Mononuclear cell (primary cell): Measurements from ENCODE around the gene NGB. TPM values are rescaled to one million over a fixed set of nuclear protein-coding genes. Genes with fewer than 3 reads are reported as not detected.

ENCODE experiments used
- H3K27me3 ChIP-seq: 2 replicates; pipeline ENCODE4 v1.6.0; 2011; ENCODE audit warnings: low read length, control low read depth; ENCODE audit not compliant: insufficient read depth
- H3K4me1 ChIP-seq: 2 replicates; pipeline ENCODE4 v1.5.1; 2011; ENCODE audit warnings: mild to moderate bottlenecking, low read length, control low read depth; ENCODE audit not compliant: insufficient read depth
- H3K4me3 ChIP-seq: 2 replicates; pipeline ENCODE4 v1.5.1; 2011; ENCODE audit warnings: mild to moderate bottlenecking, low read length, moderate library complexity
- H3K9me3 ChIP-seq: 2 replicates; pipeline ENCODE4 v1.5.1; 2011; ENCODE audit warnings: low read depth, mild to moderate bottlenecking, control low read depth, low read length
- total RNA-seq: library from RNA; depleted of rRNA; stranded (reverse); fragments of >200 nt; gene quantifications from one replicate; pipeline ENCODE4 v1.2.3, GENCODE V29; 2012

NGB gene
- total RNA-seq, 1 donor = not detected

GRCh38 chr14:77242752-77243151, 28.3 kb downstream of the NGB start:
- Histone ChIP-seq H3K4me1 (peaks cover 4% of the 10 kb centered on the region), H3K4me3 (no peak overlapping the region), H3K27me3 (no peaks in the 10 kb centered on the region), H3K9me3 (no peaks in the 10 kb centered on the region)

DNA sequence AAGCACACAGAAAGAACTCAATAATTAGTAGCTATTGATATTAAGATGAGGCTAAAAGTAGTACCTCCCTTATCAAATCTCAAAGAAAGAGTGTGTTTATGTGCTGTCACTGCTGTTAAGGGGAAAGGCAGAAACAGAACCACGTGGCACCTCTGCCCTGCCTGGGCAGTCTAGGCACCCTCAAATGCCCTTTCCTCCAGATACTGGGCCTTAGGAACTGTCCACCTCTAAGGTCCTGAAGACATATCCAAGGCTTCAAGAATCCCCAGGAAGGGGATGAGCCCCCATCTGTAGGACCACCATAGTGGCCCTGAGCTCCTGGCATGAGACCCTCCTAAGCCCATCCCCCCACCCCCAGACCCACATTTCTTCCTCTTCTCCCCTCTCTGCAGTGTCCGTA, 29.1 kb downstream of the NGB start:
- Histone ChIP-seq H3K27me3 (no peaks in the 10 kb centered on the region), H3K4me3 (no peak overlapping the region), H3K4me1 (peaks cover 4% of the 10 kb centered on the region), H3K9me3 (no peaks in the 10 kb centered on the region)

DNA sequence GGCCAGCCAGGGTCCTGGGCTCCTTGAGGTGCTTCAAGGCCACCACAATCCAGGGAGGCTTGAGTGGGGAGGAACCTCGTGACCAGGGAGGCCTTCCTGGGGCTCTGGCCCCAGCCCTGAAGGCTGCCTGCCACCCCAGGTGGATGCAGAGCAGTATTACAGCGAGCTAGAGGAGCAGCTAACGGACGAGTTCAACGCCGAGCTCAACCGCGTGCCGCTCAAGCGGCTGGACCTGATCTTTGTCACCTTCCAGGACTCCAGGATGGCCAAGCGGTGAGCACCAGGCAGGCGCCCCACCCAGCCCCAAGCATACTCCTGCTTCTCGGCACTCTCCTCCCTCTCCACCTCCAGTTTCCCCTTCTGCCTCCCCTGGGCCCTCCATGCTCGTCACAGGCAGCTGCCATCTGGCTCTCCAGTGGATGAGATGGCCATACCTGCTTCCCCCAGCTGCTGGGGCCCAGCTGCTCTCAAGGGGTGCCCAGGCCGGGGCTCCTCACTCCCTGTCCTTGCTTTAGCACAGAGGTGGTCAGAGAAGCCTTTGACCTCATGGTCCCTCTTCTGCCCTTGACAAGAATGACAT, 30.6 kb downstream of the NGB start:
- Histone ChIP-seq H3K4me3 (no peak overlapping the region), H3K9me3 (no peaks in the 10 kb centered on the region), H3K4me1 (peaks cover 4% of the 10 kb centered on the region), H3K27me3 (no peaks in the 10 kb centered on the region)

DNA sequence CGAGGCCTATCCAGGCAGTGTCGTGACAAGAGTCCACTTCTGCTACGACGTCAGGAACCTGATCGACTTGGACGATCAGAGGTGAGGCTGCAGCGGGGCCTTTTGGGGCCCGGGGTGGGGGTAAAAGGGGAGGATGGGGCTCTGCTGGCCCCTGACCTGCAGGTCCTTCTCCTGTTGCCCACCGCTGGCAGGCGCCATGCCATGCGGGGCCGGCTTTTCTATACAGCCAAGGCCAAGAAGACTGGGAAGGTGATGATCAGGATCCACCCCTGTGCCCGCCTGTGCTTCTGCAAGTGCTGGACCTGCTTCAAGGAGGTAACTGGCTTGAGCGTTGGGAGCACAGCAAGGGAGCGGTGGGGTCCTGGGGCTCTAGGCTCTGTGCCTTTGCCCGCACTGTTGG, 31.6 kb downstream of the NGB start:
- Histone ChIP-seq H3K4me3 (no peak overlapping the region), H3K27me3 (no peaks in the 10 kb centered on the region), H3K9me3 (no peaks in the 10 kb centered on the region), H3K4me1 (peaks cover 4% of the 10 kb centered on the region)

DNA sequence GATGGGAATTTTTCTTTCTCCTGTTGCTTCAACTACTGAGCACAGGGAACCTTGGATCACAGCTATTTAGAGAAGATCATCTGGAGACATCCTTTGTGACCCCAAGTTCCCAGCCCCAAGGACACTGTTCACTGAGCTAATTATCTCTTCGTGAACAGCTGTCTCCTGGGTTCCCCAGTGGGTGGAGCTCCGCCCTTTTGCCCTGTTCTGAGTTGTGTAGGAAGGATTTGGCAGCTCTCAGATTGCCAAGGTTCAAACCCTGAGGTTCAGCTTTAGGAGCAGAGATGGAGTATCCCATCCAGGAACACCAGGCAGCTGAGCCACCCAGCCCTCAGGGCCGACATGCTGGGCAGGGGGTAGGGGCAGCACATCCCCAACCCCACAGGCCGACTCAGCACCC, 32.0 kb downstream of the NGB start:
- Histone ChIP-seq H3K4me3 (no peak overlapping the region), H3K4me1 (peaks cover 4% of the 10 kb centered on the region), H3K9me3 (no peaks in the 10 kb centered on the region), H3K27me3 (no peaks in the 10 kb centered on the region)

DNA sequence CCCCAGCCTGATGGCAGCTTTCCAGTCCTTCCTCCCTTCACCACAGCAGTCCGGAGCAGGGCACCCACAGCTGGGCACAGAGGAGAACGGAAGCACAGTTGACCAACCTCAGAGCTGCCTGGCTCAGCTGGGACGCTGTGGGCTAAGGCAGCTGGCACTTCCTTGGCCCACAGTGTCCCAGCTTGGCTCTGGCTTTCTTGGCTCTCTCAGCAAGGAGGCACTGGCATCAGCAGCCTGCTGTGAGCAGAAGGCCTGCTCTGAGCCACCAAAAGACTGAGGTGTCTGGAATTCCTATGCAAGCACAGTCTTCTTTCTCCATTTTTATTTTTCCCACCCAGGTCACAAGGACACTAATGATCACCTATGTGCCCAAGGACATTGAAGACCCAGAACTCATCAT, 32.6 kb downstream of the NGB start:
- Histone ChIP-seq H3K27me3 (no peaks in the 10 kb centered on the region), H3K4me3 (no peak overlapping the region), H3K4me1 (peaks cover 4% of the 10 kb centered on the region), H3K9me3 (no peaks in the 10 kb centered on the region)

DNA sequence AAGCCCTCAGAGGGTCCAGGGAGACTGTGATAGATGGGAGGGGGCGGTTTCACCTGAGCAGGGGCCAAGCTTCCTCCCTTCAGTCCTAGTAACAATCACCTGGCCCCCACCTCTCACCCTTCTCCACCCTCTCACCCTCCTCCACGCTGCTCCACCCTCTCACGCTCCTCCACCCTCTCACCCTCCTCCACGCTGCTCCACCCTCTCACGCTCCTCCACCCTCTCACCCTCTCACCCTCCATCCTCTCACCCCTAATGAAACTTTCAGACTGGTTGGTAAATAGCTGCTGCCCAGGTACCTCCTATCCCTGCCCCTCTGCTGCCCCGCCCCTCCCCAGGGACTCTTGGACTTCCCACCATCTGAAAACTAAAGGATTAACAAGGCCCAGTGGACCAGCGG, 34.2 kb downstream of the NGB start:
- Histone ChIP-seq H3K4me1 (no peaks in the 10 kb centered on the region), H3K9me3 (no peaks in the 10 kb centered on the region), H3K4me3 (no peak overlapping the region), H3K27me3 (no peaks in the 10 kb centered on the region)

DNA sequence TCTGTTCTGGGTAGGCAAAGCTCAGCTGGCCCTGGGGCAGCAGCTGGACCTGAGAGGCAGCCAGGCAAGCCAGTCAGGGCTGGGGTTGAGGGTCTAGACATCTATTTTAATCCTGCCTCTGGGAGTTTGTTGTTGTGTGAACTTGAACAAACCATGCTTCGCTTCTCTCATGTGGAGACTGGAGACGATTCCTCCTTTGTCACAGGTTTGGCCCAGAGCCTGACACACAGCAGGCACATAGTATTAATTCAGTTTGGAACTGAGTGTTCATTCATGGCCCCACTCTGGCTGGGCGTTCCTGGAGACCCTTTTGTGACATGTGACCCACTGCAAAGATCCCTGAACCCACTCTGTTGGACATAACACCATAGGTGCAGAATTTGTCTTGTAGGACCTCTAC, 39.3 kb downstream of the NGB start:
- Histone ChIP-seq H3K4me1 (no peaks in the 10 kb centered on the region), H3K27me3 (no peaks in the 10 kb centered on the region), H3K9me3 (no peaks in the 10 kb centered on the region), H3K4me3 (no peak overlapping the region)

DNA sequence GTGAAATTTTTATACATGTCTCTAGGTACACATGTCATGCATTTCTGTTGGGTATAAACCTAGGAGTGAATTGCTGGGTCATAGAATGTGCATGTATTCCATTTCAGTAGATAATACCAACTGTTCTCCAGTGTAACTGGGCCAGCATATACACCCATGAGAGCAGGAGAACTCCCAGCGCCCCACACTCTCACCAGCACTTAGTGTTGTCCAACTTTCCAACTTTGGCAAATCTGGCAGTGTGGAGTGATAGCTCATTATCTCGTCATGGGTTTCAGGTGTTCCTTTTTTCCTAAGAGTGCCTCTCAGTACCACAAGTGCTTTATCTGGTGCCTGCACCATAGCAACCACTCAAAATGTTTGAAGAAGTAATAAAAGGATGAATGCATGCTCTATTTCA, 40.1 kb downstream of the NGB start:
- no peak overlapping the region for H3K4me3 ChIP-seq
- H3K9me3 ChIP-seq = no peaks in the 10 kb centered on the region
- no peaks in the 10 kb centered on the region for H3K27me3 ChIP-seq
- H3K4me1 ChIP-seq = no peaks in the 10 kb centered on the region

GRCh38 chr14:77228056-77228455, 43.0 kb downstream of the NGB start:
- H3K9me3 ChIP-seq = no peaks in the 10 kb centered on the region
- H3K4me1 ChIP-seq = no peaks in the 10 kb centered on the region
- no peak overlapping the region for H3K4me3 ChIP-seq
- no peaks in the 10 kb centered on the region for H3K27me3 ChIP-seq

DNA sequence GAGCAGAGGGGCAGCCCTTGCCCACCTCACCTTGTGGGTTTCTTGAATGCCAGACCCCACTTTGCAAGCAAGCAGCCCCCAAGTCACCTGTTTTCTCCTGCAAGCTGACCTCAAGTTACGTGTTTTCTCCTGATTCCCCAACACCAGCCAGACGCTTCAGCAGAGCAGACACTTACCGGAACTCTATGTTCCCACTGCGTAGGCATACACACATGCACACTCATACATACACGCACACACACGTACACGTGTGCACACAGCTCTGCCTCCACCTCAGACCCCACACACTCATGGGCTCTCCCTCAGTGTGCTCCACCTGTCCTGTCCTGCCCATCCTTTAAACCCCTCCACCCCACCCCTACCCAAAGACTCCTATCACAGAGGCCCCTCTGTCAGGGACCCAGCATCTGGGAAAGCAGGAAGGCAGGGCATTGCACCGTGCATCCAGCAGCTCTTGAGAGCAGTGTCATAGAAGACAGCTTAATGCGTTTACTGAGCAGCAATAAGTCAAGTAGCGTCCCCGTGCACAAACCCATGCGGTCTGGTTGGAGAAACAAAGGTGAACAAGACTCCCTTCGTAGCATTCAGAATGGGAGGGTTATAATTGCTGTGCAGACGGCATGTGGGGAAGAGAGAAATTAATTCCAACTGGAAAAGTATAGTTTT, 45.0 kb downstream of the NGB start:
- H3K9me3 ChIP-seq = no peaks in the 10 kb centered on the region
- H3K4me1 ChIP-seq = no peaks in the 10 kb centered on the region
- H3K4me3 ChIP-seq = no peak overlapping the region

DNA sequence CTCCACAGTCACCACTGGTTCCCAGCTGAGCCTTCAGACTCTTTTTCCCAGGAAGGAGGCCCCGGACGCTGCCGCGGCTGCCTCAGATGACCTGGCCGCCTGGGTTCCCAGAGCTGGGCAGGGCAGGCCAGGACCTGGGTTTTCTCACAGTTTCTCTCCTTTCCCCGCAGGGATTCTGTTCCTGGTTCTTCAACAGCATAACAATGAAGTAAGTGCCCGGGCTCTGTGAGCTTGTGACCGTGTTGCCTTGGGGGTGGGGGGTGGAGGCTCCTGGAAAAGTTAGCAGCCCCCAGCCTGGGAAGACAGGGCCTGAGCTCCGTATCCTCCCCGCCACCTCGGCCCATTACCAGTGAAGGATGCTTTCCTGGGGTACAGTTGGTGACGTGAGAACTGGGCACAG, 45.8 kb downstream of the NGB start:
- Histone ChIP-seq H3K4me1 (no peaks in the 10 kb centered on the region), H3K27me3 (no peaks in the 10 kb centered on the region), H3K4me3 (no peak overlapping the region), H3K9me3 (no peaks in the 10 kb centered on the region)

More for the DNA sequence above, 45.0 kb downstream of the NGB start:
- H3K27me3 ChIP-seq = no peaks in the 10 kb centered on the region

- Histone ChIP-seq H3K27me3 (no peaks in the 10 kb centered on the region), H3K4me1 (no peaks in the 10 kb centered on the region), H3K4me3 (no peak overlapping the region), H3K9me3 (no peaks in the 10 kb centered on the region)
Observed at GRCh38 chr14:77224212-77224611, 46.8 kb downstream of the NGB start.

GRCh38 chr14:77222546-77223225, 48.3 kb downstream of the NGB start:
- Histone ChIP-seq H3K9me3 (no peaks in the 10 kb centered on the region), H3K4me3 (no peak overlapping the region), H3K4me1 (no peaks in the 10 kb centered on the region), H3K27me3 (no peaks in the 10 kb centered on the region)

DNA sequence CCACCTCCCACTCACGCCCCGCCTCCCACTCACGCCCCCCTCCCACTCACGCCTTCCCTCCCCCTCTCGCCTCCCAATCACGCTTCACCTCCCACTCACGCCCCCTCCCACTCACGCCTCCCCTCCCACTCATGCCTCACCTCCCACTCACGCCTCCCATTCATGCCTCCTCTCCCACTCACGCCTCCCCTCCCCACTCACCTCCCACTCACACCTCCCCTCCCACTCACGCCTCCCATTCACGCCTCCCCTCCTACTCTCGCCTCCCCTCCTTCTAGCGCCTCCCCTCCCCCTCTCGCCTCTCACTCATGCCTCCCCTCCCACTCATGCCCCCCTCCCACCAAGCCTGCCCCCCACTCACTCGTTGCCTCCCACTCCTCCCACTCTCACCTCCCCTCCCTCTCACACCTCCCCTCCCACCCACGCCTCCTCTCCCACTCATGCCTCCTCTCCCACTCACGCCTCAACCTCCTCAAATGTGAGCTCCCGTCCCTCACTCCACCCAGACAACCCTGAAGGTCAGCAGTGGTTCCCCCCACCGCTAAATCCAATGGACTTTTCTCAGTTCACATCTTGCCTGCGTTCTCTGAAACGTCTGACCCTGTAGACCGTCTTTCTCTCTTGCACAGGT, 49.6 kb downstream of the NGB start:
- Histone ChIP-seq H3K27me3 (no peaks in the 10 kb centered on the region), H3K9me3 (no peaks in the 10 kb centered on the region), H3K4me1 (no peaks in the 10 kb centered on the region), H3K4me3 (no peak overlapping the region)
